Gastroesophageal sphincter (tissue), 3 donors: ENCODE measurements around the gene PIWIL4.

ENCODE experiments used
- CTCF ChIP-seq, 4 experiments: fragments of 200-600 bp in 2 of 4; fragments of 450-650 bp in 2 of 4; sonication (generic) in 1 of 4; IDR thresholded peaks; one replicate each; pipeline ENCODE4 v1.5.1; 2017 to 2019; ENCODE audit warnings: antibody characterized with exemption in 4 of 4, mild to moderate bottlenecking in 2 of 4, moderate library complexity in 2 of 4
- EP300 ChIP-seq: sonication (generic); formaldehyde crosslinking; IDR thresholded peaks from one replicate; pipeline ENCODE4 v1.6.1; 2017; ENCODE audit warnings: antibody characterized with exemption, mild to moderate bottlenecking

- TF ChIP-seq CTCF (IDR thresholded peaks at IDR 0.05) (no peak), EP300 (no peak)
Observed at GRCh38 chr11:94532211-94532610, 35.0 kb upstream of the PIWIL4 start.
